Stomach (tissue), 9 donors: ENCODE measurements around the gene DCLK2. TPM values are rescaled to one million over a fixed set of nuclear protein-coding genes. Genes with fewer than 3 reads are reported as not detected.
A peak's percentile ranks its signal among the peaks of the same experiment; 100 is the strongest.

Experiments
- DNase-seq, 2 donors: peaks; one replicate each; pipeline versions ENCODE4 v3.0.0 to v3.0.0-alpha.2; 2013 to 2019
- H3K27ac ChIP-seq, 5 donors: fragments of 200-600 bp in 4 of 5; sonication (generic) in 4 of 5; one replicate each; pipeline ENCODE4 v1.5.1; 2013 to 2019; ENCODE audit warnings: mild to moderate bottlenecking in 1 of 5, moderate library complexity in 1 of 5
- H3K27me3 ChIP-seq, 3 donors: fragments of 200-600 bp; sonication (generic); one replicate each; pipeline ENCODE4 v1.5.1; 2017 to 2019; ENCODE audit warnings: mixed run types in 1 of 3
- H3K36me3 ChIP-seq, 4 donors: fragments of 200-600 bp; sonication (generic); 1 replicate in 3 of 4; 2 replicates in 1 of 4; pipeline ENCODE4 v1.5.1; 2016 to 2019
- H3K4me1 ChIP-seq, 4 donors: fragments of 200-600 bp; sonication (generic); one replicate each; pipeline ENCODE4 v1.5.1; 2016 to 2019
- H3K4me3 ChIP-seq, 4 donors: fragments of 200-600 bp; sonication (generic) in 3 of 4; one replicate each; pipeline ENCODE4 v1.5.1; 2016 to 2019; ENCODE audit warnings: mild to moderate bottlenecking in 1 of 4
- H3K9me3 ChIP-seq, 4 donors: fragments of 200-600 bp; sonication (generic); one replicate each; pipeline ENCODE4 v1.5.1; 2016 to 2019
- CTCF ChIP-seq, 7 experiments: fragments of 450-650 bp in 4 of 7; fragments of 200-600 bp in 3 of 7; sonication (generic) in 3 of 7; IDR thresholded peaks; one replicate each; pipeline ENCODE4 v1.5.1; 2016 to 2019; ENCODE audit warnings: antibody characterized with exemption in 7 of 7, control low read depth in 2 of 7, mild to moderate bottlenecking in 1 of 7
- EP300 ChIP-seq: sonication (generic); formaldehyde crosslinking; IDR thresholded peaks from one replicate; pipeline ENCODE4 v1.6.1; 2017; ENCODE audit warnings: antibody characterized with exemption
- POLR2A ChIP-seq, 4 donors: fragments of 450-650 bp; IDR thresholded peaks; one replicate each; pipeline ENCODE4 v1.6.1; 2016; ENCODE audit warnings: antibody characterized with exemption in 4 of 4, control low read depth in 2 of 4, mild to moderate bottlenecking in 1 of 4, moderate library complexity in 1 of 4
- POLR2AphosphoS5 ChIP-seq, 3 donors: sonication (generic); formaldehyde crosslinking; IDR thresholded peaks; one replicate each; pipeline ENCODE4 v1.6.1; 2016; ENCODE audit warnings: antibody characterized with exemption in 3 of 3
- WGBS, 5 donors: extraction: QIAGEN DNeasy Blood & Tissue Kit in 3 of 5; methylation state at CpG; one replicate each; pipeline versions ENCODE4 v1.1.5 to v1.1.7; 2013 to 2018; 5-methylcytosine and 5-hydroxymethylcytosine counted together
- intact Hi-C: fragments of 100-400 bp; cut with DNase I; formaldehyde crosslinking; loops from one replicate; pipeline ENCODE4 v1.15.1; 2023; ENCODE audit warnings: low total_unique reads
- polyA plus RNA-seq, 3 donors: library from polyadenylated mRNA; stranded (reverse); fragments of 200-250 nt; gene quantifications; one replicate each; pipeline ENCODE4 v1.2.3, GENCODE V29; 2013
- total RNA-seq, 5 donors: library from RNA; depleted of rRNA; stranded (reverse); fragments of >200 nt; gene quantifications; one replicate each; pipeline versions ENCODE4 v1.1.0 to v1.2.3, GENCODE V29; 2014 to 2016
- donor health status: healthy with polysubstance abuse.
- donor health status: Bipolar disorder and iron deficiency.
- donor health status: healthy.

DCLK2 gene
- total and polyA plus RNA-seq, 8 donors, result 0.61 to 16.3 (median 1.7) TPM

GRCh38 chr4:150238591-150238990 lies 160.3 kb downstream of the DCLK2 start:
- Histone ChIP-seq H3K4me3 (no peak overlapping the region), H3K36me3 (peaks cover 0 to 8% (median 6%) of the 10 kb centered on the region in 4 donors), H3K27me3 (no peaks in the 10 kb centered on the region), H3K27ac (no peak overlapping the region), H3K9me3 (no peaks in the 10 kb centered on the region), H3K4me1 (peaks cover 0 to 17% (median 5%) of the 10 kb centered on the region in 4 donors)
- DNase-seq, result no peak
- TF ChIP-seq CTCF (IDR thresholded peaks at IDR 0.05) (no peak), POLR2AphosphoS5 (IDR thresholded peaks at IDR 0.05) (no peak)
- intact Hi-C loops, result no loop called here
- 93 to 100% (median 96%) methylated on average over 1 of the region's 1 CpG for WGBS, 5 donors

GRCh38 chr4:150240011-150240410 lies 161.8 kb downstream of the DCLK2 start:
- Histone ChIP-seq H3K9me3 (no peaks in the 10 kb centered on the region), H3K4me3 (no peak overlapping the region), H3K4me1 (peaks cover 0 to 17% (median 5%) of the 10 kb centered on the region in 4 donors), H3K36me3 (no peaks in the 10 kb centered on the region), H3K27ac (no peak overlapping the region), H3K27me3 (no peaks in the 10 kb centered on the region)
- DNase-seq, result no peak
- intact Hi-C loops, result no loop called here
- TF ChIP-seq POLR2A (IDR thresholded peaks at IDR 0.05) (no peak), CTCF (IDR thresholded peaks at IDR 0.05) (no peak), POLR2AphosphoS5 (IDR thresholded peaks at IDR 0.05) (no peak), EP300 (no peak)

GRCh38 chr4:150242820-150243458 lies 164.7 kb downstream of the DCLK2 start:
- no peak for TF ChIP-seq POLR2A (IDR thresholded peaks at IDR 0.05)
- TF ChIP-seq CTCF (IDR thresholded peaks at IDR 0.05), result peak in 5 of 7 experiments; percentile 25 to 80 (median 69)
- TF ChIP-seq POLR2AphosphoS5 (IDR thresholded peaks at IDR 0.05), result no peak
- intact Hi-C loops, result no loop called here
- no peak overlapping the region for H3K27ac ChIP-seq
- peaks cover 0 to 6% (median under 1%) of the 10 kb centered on the region in 4 donors for H3K36me3 ChIP-seq
- no peaks in the 10 kb centered on the region for H3K9me3 ChIP-seq
- H3K4me3 ChIP-seq, result no peak overlapping the region
- no peaks in the 10 kb centered on the region for H3K4me1 ChIP-seq
- 45 to 55% (median 46%) methylated on average over 6 of the region's 6 CpGs for WGBS, 5 donors
- DNase-seq, result peak in 1 of 2 donors; percentile 72
- no peaks in the 10 kb centered on the region for H3K27me3 ChIP-seq

GRCh38 chr4:150243932-150244331 lies 165.7 kb downstream of the DCLK2 start:
- no peak for TF ChIP-seq POLR2AphosphoS5 (IDR thresholded peaks at IDR 0.05)
- TF ChIP-seq POLR2A (IDR thresholded peaks at IDR 0.05), result no peak
- TF ChIP-seq CTCF (IDR thresholded peaks at IDR 0.05), result no peak
- TF ChIP-seq EP300, result no peak
- Histone ChIP-seq H3K27ac (no peak overlapping the region), H3K36me3 (peaks cover 0 to 10% (median 3%) of the 10 kb centered on the region in 4 donors), H3K4me1 (no peaks in the 10 kb centered on the region), H3K9me3 (no peaks in the 10 kb centered on the region), H3K4me3 (no peak overlapping the region), H3K27me3 (no peaks in the 10 kb centered on the region)
- WGBS, 5 donors, result 70 to 86% (median 82%) methylated on average over 2 of the region's 2 CpGs
- intact Hi-C loops, result no loop called here
- DNase-seq, result no peak
